Type B pancreatic cell (in vitro differentiated cells): ENCODE measurements around the gene OR10AD1. TPM values are rescaled to one million over a fixed set of nuclear protein-coding genes. Genes with fewer than 3 reads are reported as not detected.

ENCODE experiments used
- DNase-seq: peaks from one replicate; pipeline ENCODE4 v3.0.0; 2021; ENCODE audit warnings: mixed read lengths; ENCODE audit not compliant: unreplicated experiment; ENCODE audit errors: extremely low spot score
- H3K27ac Mint-ChIP-seq: 2 replicates; pipeline ENCODE4 v1.8.0; 2021; ENCODE audit warnings: mild to moderate bottlenecking, mixed read lengths
- H3K27me3 Mint-ChIP-seq: 2 replicates; pipeline ENCODE4 v1.8.0; 2021; ENCODE audit warnings: mixed read lengths
- H3K36me3 Mint-ChIP-seq: 2 replicates; pipeline ENCODE4 v1.8.0; 2021; ENCODE audit warnings: mixed read lengths
- H3K4me1 Mint-ChIP-seq: one replicate; pipeline ENCODE4 v1.8.0; 2021; ENCODE audit warnings: mixed read lengths; ENCODE audit not compliant: unreplicated experiment
- H3K4me3 Mint-ChIP-seq: 2 replicates; pipeline ENCODE4 v1.8.0; 2021; ENCODE audit warnings: mild to moderate bottlenecking, mixed read lengths
- H3K9me3 Mint-ChIP-seq: 2 replicates; pipeline ENCODE4 v1.8.0; 2021; ENCODE audit warnings: mixed read lengths
- total RNA-seq: library from RNA; stranded (reverse); gene quantifications from 2 replicates; pipeline ENCODE4 v1.2.1, GENCODE V29; 2021; ENCODE audit warnings: low replicate concordance
- TF ChIP-seq, protein P1 (sequence below): fragments of 200-600 bp; sonication (generic); conservative IDR thresholded peaks from 2 replicates; pipeline ENCODE4 v1.5.0; 2021; ENCODE audit warnings: antibody characterized with exemption, mild to moderate bottlenecking

Gene OR10AD1
- total RNA-seq, 1 donor from 2014 or later: not detected

DNA sequence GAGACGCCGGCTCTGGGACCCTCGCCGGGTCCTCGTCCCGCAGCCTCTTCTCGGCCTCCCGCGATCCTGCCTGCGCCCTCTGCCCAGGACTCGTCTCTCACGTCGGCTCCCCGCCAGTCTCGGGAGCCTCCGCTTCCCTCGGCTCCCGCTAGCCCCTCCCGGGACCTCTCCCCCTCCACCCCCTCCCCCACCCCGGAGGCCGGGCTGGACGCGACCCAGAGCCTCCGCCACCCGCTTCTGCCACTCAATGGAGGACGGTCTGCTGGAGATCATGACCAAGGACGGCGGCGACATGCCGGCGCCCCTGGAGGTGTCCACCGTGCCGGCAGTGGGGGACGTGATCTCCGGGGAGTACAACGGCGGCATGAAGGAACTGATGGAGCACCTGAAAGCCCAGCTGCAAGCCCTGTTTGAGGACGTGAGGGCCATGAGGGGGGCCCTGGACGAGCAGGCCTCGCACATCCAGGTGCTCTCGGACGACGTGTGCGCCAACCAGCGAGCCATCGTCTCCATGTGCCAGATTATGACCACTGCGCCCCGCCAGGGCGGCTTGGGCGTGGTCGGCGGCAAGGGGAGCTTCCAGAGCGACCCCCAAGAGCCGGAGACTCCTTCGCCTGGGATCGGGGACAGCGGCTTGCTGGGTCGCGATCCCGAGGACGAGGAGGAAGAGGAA is 19.1 kb downstream of the OR10AD1 start:
- Mint-ChIP-seq H3K4me1 (peaks cover 11% of the 10 kb centered on the region), H3K36me3 (no peaks in the 10 kb centered on the region), H3K27me3 (peaks cover 91% of the 10 kb centered on the region), H3K9me3 (no peaks in the 10 kb centered on the region), H3K4me3 (peak overlapping the region; percentile 77), H3K27ac (no peak overlapping the region)
- TF ChIP-seq, protein P1, sequence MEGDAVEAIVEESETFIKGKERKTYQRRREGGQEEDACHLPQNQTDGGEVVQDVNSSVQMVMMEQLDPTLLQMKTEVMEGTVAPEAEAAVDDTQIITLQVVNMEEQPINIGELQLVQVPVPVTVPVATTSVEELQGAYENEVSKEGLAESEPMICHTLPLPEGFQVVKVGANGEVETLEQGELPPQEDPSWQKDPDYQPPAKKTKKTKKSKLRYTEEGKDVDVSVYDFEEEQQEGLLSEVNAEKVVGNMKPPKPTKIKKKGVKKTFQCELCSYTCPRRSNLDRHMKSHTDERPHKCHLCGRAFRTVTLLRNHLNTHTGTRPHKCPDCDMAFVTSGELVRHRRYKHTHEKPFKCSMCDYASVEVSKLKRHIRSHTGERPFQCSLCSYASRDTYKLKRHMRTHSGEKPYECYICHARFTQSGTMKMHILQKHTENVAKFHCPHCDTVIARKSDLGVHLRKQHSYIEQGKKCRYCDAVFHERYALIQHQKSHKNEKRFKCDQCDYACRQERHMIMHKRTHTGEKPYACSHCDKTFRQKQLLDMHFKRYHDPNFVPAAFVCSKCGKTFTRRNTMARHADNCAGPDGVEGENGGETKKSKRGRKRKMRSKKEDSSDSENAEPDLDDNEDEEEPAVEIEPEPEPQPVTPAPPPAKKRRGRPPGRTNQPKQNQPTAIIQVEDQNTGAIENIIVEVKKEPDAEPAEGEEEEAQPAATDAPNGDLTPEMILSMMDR: peak; percentile 25
- no peak for DNase-seq

DNA sequence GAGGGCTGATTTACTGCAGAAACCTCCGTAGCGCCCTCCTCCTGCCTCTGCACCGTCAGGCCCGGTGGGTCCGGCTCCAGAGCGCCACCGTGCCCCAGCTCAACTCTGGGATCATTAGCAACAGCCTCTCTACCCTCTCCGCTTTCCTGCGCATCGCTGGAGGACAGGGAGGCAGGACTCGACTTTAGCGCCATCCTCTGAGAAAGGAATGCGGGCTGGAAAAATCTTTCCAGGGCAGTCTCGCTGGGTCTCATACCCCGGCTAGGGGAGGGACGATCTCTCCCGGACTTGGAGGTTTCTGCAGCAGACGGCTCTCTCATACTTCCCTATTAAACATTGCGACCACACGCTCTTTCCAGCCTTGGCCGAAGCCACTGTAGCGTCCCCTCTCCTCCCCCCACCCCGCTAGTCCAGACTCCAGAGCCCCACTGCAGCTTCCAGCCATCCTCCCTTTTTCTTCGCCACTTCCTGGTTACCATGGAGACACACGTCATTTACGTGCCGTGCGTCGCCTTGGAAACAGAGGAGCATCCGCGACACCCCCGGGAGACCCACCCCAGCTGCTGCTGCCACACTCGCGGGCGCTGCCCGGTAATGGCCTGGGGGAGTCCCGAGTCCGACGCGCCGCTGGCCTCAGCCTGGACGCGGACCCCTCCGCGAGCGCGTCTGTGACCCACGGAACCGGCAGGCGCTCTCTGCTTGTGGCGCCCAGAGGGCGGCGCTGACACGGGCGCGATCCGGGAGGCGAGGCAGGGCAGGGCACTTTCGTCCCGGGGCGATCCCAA is 19.8 kb downstream of the OR10AD1 start, which contains the start of gene CCDC184:
Gene CCDC184, plus strand, starts transcription at position 554 of the 785 bp plus-strand sequence. CDS start 479 bp downstream, outside the sequence.
- peaks cover 11% of the 10 kb centered on the region for H3K4me1 Mint-ChIP-seq
- H3K27me3 Mint-ChIP-seq: peaks cover 93% of the 10 kb centered on the region
- H3K4me3 Mint-ChIP-seq: peak within 1 kb of the TSS; percentile 92
- peak; percentile 75 for DNase-seq
- no peaks in the 10 kb centered on the region for H3K36me3 Mint-ChIP-seq
- peak within 1 kb of the TSS; percentile 58 for H3K27ac Mint-ChIP-seq
- no peaks in the 10 kb centered on the region for H3K9me3 Mint-ChIP-seq
- TF ChIP-seq, protein P1: peak; percentile 61

DNA sequence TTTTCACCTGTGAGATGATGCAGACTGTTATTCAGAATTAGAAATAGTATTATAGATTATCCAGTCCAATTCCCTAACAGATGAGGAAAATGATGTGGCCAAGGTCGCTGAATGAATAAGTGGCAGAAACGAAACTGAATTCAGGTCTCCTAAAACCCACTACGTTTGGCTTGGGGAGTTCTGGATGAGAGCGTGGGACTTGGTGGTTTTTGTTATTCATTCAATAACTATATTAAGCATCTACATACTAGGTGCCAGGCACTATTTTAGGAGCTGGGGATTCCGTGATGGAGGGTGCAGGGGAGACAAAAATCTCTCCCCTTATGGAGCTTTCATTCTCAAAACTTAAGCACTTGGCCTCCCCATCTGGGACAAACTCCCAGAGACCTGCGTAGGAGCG is 20.5 kb downstream of the OR10AD1 start:
- H3K27ac Mint-ChIP-seq: no peak overlapping the region
- TF ChIP-seq, protein P1: no peak
- no peaks in the 10 kb centered on the region for H3K36me3 Mint-ChIP-seq
- no peaks in the 10 kb centered on the region for H3K9me3 Mint-ChIP-seq
- H3K4me3 Mint-ChIP-seq: peak overlapping the region; percentile 92
- no peak for DNase-seq
- peaks cover 11% of the 10 kb centered on the region for H3K4me1 Mint-ChIP-seq
- H3K27me3 Mint-ChIP-seq: peaks cover 86% of the 10 kb centered on the region

DNA sequence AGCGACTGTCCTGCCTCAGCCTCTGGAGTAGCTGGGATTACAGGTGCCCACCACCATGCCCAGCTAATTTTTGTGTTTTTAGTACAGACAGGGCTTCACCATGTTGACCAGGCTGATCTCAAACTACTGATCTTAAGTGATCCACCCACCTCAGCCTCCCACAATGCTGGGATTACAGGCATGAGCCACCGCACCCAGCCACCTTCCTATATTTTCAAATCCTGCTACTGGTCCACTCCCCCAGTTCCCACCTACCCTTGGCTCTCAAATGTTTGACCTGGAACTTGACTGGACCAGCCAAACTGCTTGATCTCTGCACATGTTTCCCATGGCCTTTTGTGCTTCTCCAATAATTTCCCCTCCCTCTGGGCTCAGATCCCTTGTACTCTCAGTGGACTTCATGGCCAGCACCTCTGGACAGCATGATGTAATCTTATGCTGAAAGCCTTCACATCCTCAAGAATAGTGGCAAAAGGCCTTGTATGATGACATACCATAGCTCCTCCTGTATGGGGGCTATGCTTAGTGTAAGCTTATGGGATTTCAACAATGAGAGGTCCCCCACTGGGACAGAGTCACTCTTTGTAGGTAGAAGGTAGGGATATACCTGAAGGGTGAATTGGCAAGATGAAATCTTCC is 22.1 kb downstream of the OR10AD1 start:
- TF ChIP-seq, protein P1: no peak
- DNase-seq: no peak
- H3K9me3 Mint-ChIP-seq: no peaks in the 10 kb centered on the region
- no peak overlapping the region for H3K27ac Mint-ChIP-seq
- H3K27me3 Mint-ChIP-seq: peaks cover 72% of the 10 kb centered on the region
- peak overlapping the region; percentile 13 for H3K4me3 Mint-ChIP-seq
- H3K4me1 Mint-ChIP-seq: peaks cover 22% of the 10 kb centered on the region
- H3K36me3 Mint-ChIP-seq: no peaks in the 10 kb centered on the region

DNA sequence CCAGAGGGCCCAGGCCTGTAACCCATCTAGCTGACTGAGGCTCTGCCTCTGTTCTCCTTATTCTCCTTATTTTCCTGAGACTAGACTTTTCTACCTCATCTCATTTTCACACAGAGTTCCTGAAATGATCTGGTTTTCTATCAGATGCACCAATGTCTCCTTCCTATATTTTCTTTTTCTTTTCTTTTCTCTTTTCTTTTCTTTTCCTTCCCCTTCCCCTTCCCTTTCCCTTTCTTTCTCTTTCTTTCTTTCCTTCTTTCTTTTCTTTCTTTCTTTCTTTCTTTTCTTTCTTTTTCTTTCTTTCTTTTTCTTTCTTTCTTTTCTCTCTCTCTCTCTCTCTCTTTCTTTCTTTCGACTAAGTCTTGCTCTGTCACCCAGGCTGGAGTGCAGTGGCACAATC is 22.7 kb downstream of the OR10AD1 start:
- H3K4me1 Mint-ChIP-seq: peaks cover 27% of the 10 kb centered on the region
- peaks cover 66% of the 10 kb centered on the region for H3K27me3 Mint-ChIP-seq
- TF ChIP-seq, protein P1: no peak
- no peak overlapping the region for H3K4me3 Mint-ChIP-seq
- H3K9me3 Mint-ChIP-seq: no peaks in the 10 kb centered on the region
- no peak for DNase-seq
- H3K27ac Mint-ChIP-seq: no peak overlapping the region
- H3K36me3 Mint-ChIP-seq: no peaks in the 10 kb centered on the region
